GM18520 (cell line): Measurements from ENCODE around the gene MCL1.
"Not testable (repeated sequence)": the region's sequence is repeated elsewhere in the genome, so short reads cannot be mapped to it uniquely, and the experiment has no call there.

Source experiments
- ATAC-seq: cut with Tn5 transposase; IDR thresholded peaks from one replicate; pipeline ENCODE4 v1.9.1; 2021; ENCODE audit not compliant: unreplicated experiment

The MCL1 gene

DNA sequence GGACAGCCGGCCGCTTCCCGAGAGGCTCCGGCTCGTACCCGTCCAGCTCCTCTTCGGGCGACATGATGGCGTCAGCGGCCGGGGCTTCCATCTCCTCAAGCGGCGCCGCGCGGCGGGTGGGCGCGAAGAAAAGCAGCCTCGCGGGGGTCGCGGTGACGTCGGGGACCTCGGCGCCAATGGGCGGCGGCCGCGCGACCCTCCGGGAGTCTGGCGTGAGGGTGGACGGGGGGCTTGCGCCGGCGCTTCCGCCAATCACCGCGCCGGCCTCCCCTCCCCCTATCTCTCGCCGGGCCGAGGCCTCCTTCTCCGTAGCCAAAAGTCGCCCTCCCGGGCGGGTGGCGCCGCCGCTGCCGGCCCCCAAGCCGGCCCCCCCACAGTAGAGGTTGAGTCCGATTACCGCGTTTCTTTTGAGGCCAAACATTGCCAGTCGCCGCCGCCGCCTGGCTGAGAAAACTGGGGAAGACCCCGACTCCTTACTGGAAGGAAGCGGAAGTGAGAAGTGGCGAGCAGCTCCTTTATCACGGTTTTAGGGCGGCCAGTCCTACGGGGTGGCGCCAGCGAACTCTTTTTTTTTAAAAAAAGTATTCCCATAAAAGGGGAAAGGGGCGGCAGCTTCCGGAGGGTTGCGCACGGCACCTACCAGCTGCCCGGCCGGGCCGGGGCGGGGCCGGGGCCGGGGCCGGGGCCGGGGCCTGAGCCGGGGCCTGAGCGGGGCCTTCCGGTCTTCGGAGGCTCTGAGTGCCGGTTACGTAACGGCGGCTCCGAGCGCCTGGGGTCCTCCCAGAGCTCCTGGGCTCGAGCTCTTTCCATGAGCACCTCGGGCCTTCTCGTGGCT lies at the start of gene MCL1:
Gene MCL1, minus strand, starts transcription at position 501 of the 835 bp plus-strand sequence. Its CDS starts 80 bp downstream, at position 421.
- peak; percentile 87 for ATAC-seq

- ATAC-seq, result no peak
These were observed 49.3 kb upstream of the MCL1 start for GRCh38 chr1:150628766-150629114.

- ATAC-seq, result no peak
These were observed 48.5 kb upstream of the MCL1 start for GRCh38 chr1:150627826-150628410.

GRCh38 chr1:150626150-150626549 lies 46.7 kb upstream of the MCL1 start:
- no peak for ATAC-seq

- ATAC-seq, result not testable (repeated sequence)
These were observed 45.1 kb upstream of the MCL1 start for GRCh38 chr1:150624546-150624945.

DNA sequence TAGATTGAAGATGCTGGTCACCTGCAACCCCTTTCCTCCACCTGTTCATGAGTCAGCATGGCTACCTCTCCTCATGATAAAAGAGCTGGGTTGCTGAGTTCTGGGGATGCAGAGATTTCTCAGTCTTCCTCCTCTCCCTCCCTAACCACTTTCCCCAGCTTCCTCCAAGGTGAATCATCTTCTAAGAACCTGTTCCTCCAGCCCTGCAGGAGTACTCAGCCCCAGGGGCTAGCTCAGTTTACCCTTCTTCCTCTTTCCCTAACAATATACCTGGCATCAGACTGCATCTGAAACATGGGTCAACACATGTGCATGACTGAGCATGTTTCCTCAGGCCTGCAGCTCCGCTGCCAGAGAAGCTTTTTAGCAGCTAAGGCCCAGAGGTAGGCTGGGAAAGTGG lies 44.7 kb upstream of the MCL1 start:
- not testable (repeated sequence) for ATAC-seq

GRCh38 chr1:150622303-150622975 lies 43.0 kb upstream of the MCL1 start:
- ATAC-seq, result no peak

- no peak for ATAC-seq
These were observed 42.3 kb upstream of the MCL1 start for GRCh38 chr1:150621497-150622302.

DNA sequence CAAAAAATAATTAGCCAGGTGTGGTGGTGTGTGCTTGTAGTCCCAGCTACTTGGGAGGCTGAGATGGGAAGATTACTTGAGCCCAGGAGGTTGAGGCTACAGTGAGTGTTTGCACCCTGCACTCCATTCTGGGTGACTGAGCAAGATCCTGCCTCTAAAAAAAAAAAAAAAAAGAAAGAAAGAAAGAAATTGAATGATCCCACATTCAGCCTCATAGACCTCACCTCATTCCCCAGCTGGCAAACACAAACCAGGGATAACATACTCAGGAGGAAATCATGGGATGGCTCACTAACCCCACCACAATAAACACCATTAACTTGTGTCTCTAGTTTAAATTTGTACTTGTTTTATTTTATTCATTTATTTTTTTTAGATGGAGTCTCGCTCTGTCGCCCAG lies 41.5 kb upstream of the MCL1 start:
- no peak for ATAC-seq

- ATAC-seq, result no peak
These were observed 40.4 kb upstream of the MCL1 start for GRCh38 chr1:150619576-150620509.

- no peak for ATAC-seq
These were observed 36.2 kb upstream of the MCL1 start for GRCh38 chr1:150615346-150616201.

- peak; percentile 42 for ATAC-seq
These were observed 33.9 kb upstream of the MCL1 start for GRCh38 chr1:150613061-150613920.

GRCh38 chr1:150612014-150612345 lies 32.6 kb upstream of the MCL1 start:
- no peak for ATAC-seq

- no peak for ATAC-seq
These were observed 31.2 kb upstream of the MCL1 start for GRCh38 chr1:150610576-150610975.

DNA sequence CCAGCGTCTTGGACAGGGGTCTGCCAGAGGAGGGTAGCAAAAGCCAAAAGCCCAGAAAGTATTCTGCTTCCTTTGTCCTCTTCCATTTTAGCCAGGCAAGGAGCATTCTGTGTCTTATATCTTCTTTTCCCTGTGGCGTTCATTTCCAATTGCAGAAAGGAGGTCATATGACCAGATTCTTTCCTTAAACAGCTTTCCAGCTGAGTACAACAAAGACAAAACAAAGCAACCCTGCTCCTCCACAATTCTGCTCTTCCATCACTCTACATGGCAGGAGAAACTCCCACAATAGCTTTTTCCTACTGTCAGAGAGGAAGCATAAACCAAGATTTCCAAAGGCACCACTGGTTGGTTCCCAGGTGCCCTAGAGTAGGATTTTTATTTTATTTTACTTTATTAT lies 30.3 kb upstream of the MCL1 start:
- ATAC-seq, result no peak

GRCh38 chr1:150606463-150607142 lies 27.2 kb upstream of the MCL1 start:
- ATAC-seq, result no peak

DNA sequence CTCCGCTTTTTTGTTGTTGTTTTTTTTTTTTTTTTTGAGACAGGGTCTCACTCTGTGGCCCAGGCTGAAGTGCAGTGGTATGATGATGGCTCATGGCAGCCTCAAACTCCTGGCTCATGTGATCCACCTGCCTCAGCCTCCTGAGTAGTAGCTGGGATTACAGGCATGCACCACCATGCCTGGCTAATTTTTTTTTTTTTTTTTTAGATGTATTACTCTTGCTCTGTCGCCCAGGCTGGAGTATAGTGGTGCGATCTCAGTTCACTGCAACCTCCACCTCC lies 26.0 kb upstream of the MCL1 start:
- not testable (repeated sequence) for ATAC-seq

DNA sequence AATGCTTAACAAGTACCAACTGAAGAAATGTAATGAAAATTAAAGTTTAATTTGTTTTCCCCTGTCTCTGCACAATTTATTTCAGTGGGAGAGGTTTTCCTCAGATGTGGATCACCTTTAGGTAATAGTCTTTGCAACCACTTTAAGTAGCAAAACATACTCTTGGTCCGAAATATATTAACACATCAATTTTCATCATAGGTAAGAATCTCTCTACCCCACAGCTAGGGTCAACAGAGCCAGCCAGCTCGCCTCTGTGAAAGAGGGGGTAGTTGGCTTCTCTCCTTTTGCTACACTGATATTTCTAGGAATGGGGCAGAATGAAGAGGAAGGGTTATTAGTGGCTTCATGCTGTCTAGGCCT lies 24.8 kb upstream of the MCL1 start:
- ATAC-seq, result no peak
